ENCODE measurements around the gene EHMT1. TPM values are rescaled to one million over a fixed set of nuclear protein-coding genes. Genes with fewer than 3 reads are reported as not detected.
"Not testable (repeated sequence)": the region's sequence is repeated elsewhere in the genome, so short reads cannot be mapped to it uniquely, and the experiment has no call there.

EHMT1 gene
- polyA plus RNA-seq, 1 donor: 78.7 TPM

GRCh38 chr9:137759649-137760321, 141.0 kb downstream of the EHMT1 start:
- no peak for DNase-seq

- no peak for DNase-seq
Measured at GRCh38 chr9:137760426-137760825, 141.6 kb downstream of the EHMT1 start.

- no peak for DNase-seq
Measured at GRCh38 chr9:137761032-137761431, 142.2 kb downstream of the EHMT1 start.

GRCh38 chr9:137761793-137762192, 143.0 kb downstream of the EHMT1 start:
- no peak for DNase-seq

GRCh38 chr9:137762414-137763061, 143.7 kb downstream of the EHMT1 start:
- DNase-seq: no peak

GRCh38 chr9:137763271-137763955, 144.6 kb downstream of the EHMT1 start:
- no peak for DNase-seq

- no peak for DNase-seq
Measured at GRCh38 chr9:137764171-137764671, 145.4 kb downstream of the EHMT1 start.

GRCh38 chr9:137764981-137765380, 146.2 kb downstream of the EHMT1 start:
- DNase-seq: no peak

- no peak for DNase-seq
Measured at GRCh38 chr9:137765536-137765935, 146.7 kb downstream of the EHMT1 start.

GRCh38 chr9:137771580-137771979, 152.8 kb downstream of the EHMT1 start:
- DNase-seq: no peak

GRCh38 chr9:137772281-137772873, 153.6 kb downstream of the EHMT1 start:
- DNase-seq: no peak

- DNase-seq: no peak
Measured at GRCh38 chr9:137774775-137775386, 156.1 kb downstream of the EHMT1 start.

- DNase-seq: no peak
Measured at GRCh38 chr9:137776306-137776995, 157.6 kb downstream of the EHMT1 start.

- no peak for DNase-seq
Measured at GRCh38 chr9:137777761-137778160, 159.0 kb downstream of the EHMT1 start.

- DNase-seq: no peak
Measured at GRCh38 chr9:137778336-137778735, 159.5 kb downstream of the EHMT1 start.

GRCh38 chr9:137778914-137779313, 160.1 kb downstream of the EHMT1 start:
- DNase-seq: no peak

GRCh38 chr9:137780031-137780430, 161.2 kb downstream of the EHMT1 start:
- DNase-seq: not testable (repeated sequence)

GRCh38 chr9:137781906-137782585, 163.2 kb downstream of the EHMT1 start:
- no peak for DNase-seq

- DNase-seq: no peak
Measured at GRCh38 chr9:137783521-137783920, 164.7 kb downstream of the EHMT1 start.

GRCh38 chr9:137784046-137784445, 165.2 kb downstream of the EHMT1 start:
- DNase-seq: no peak
